ENCODE measurements around the gene TMEM119.
"Not testable (repeated sequence)": the region's sequence is repeated elsewhere in the genome, so short reads cannot be mapped to it uniquely, and the experiment has no call there.

Gene TMEM119

DNA sequence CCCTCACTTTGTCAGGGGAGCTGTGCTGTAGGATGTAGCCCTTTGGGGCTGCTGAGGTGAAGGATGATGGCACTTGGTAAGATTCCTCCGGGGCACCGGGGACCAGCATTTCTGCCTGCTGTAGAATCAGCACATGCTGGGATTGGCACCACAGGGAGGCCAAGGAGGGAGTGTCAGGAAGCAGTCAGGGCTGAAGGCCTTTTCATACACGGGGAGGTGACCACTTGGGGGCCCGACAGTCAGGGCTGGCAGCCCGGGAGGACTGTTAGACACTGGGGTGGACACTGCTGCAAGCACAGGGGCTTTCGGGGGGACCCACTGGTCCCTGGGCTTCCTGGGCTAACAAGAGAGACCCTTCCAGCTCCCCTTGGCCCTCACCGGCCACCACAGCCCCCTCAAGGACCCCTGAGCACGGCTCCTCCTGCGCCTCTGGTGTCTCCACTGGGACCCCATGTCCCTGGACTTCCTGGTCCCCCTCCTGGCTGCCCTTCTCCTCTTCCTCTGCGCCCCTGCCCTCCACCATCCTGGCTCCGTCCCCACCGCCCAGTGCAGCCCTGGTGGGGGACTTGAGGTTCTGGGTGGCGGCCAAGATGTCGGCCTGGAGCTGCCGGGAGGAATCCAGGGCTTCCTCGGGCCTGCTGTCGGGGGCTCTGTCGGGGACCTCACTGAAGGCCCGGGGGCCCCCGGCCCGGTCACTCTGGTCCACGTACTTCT is 6.5 kb downstream of the TMEM119 start:
- no peak overlapping the region for H3K27ac Mint-ChIP-seq

DNA sequence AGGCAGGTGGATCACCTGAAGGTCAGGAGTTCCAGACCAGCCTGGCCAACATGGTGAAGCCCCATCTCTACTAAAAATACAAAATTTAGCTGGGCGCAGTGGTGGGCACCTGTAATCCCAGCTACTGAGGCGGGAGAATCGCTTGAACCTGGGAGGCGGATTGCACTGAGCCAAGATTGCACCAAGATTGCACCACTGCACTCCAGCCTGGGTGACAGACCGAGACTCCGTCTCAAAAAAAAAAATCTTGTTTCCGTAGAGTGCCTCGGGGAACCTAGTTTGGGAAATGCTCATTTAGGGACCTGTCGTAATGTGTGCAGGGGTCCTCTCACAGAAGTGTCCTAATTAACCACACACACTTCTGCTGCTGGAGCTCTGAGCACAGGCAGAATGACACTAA is 7.4 kb downstream of the TMEM119 start:
- H3K9me3 Mint-ChIP-seq; DNase-seq; H3K4me1 Mint-ChIP-seq (ENCODE audit: low read depth); H3K36me3 Mint-ChIP-seq (ENCODE audit: low read depth); H3K27ac Mint-ChIP-seq; H3K27me3 Mint-ChIP-seq; H3K4me3 Mint-ChIP-seq: not testable (repeated sequence)

More for the DNA sequence above, 6.5 kb downstream of the TMEM119 start:
- no peaks in the 10 kb centered on the region for H3K9me3 Mint-ChIP-seq
- no peaks in the 10 kb centered on the region for H3K4me1 Mint-ChIP-seq (ENCODE audit: low read depth)
- H3K4me3 Mint-ChIP-seq = no peak overlapping the region
- H3K36me3 Mint-ChIP-seq (ENCODE audit: low read depth) = no peaks in the 10 kb centered on the region
- no peaks in the 10 kb centered on the region for H3K27me3 Mint-ChIP-seq
- no peak for DNase-seq

DNA sequence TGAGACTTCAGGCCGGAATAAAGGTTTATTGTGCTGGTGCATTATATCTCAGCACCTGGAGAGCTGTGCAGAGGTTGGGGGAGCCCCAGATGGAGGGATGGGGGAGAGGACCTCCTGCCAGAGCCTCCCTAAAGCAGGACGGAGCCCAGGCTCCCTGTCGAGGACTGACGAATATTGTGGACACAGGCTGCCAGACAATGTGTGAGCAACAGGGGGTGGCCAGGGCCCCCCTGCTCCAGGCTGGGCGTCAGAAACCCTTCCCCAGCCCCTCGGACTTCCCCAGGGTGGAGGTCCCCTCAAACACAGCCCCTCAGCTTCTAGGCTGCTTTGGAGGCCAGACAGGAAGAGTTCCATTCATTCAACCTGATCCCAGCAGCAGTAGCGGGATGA is 8.0 kb downstream of the TMEM119 start:
- Mint-ChIP-seq H3K4me3 (no peak overlapping the region), H3K27me3 (no peaks in the 10 kb centered on the region), H3K4me1 (ENCODE audit: low read depth) (no peaks in the 10 kb centered on the region), H3K36me3 (ENCODE audit: low read depth) (no peaks in the 10 kb centered on the region), H3K9me3 (no peaks in the 10 kb centered on the region), H3K27ac (no peak overlapping the region)
- DNase-seq = no peak

DNA sequence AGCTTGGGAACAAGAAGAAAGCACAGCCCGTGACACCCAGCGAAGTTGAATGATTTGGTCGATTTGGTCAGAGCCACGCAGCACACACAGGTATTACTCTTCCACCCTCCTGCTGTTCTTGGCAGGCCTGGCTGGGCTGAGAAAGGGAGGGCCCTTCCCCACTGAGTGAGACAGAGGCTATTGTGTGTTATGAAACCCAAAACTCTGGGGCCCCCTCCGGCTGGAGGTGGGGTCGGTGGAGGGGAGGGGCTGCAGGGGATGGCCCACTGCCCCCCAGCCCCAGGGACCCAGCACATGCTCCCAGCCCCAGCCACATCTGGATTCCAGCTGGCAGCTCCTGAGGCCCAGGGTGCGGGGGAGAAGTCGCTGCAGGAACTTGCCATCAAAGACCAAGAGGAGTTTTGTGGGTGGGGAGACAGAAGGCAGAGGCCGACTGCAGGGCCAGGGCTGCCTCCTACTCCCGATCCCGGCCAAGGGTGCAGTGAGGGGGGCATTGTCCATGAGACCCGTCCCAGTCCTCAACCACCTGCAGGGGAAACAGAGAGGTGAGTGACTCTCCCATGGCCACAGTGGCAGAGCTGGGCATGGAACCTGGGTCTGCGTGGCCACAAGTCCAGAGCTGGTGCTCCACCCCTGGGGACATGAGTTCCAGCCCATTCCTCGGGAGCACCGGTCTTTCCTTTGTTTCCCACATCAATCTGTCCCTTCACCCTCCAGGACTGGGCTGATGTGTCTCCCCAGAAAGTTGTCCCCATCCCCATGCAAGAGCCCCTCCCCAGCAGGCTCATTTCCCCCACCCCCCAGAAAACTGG is 8.7 kb downstream of the TMEM119 start:
- no peak overlapping the region for H3K27ac Mint-ChIP-seq
- no peaks in the 10 kb centered on the region for H3K27me3 Mint-ChIP-seq
- no peak for DNase-seq
- no peaks in the 10 kb centered on the region for H3K9me3 Mint-ChIP-seq
- H3K4me3 Mint-ChIP-seq = no peak overlapping the region
- H3K36me3 Mint-ChIP-seq (ENCODE audit: low read depth) = no peaks in the 10 kb centered on the region
- H3K4me1 Mint-ChIP-seq (ENCODE audit: low read depth) = no peaks in the 10 kb centered on the region

DNA sequence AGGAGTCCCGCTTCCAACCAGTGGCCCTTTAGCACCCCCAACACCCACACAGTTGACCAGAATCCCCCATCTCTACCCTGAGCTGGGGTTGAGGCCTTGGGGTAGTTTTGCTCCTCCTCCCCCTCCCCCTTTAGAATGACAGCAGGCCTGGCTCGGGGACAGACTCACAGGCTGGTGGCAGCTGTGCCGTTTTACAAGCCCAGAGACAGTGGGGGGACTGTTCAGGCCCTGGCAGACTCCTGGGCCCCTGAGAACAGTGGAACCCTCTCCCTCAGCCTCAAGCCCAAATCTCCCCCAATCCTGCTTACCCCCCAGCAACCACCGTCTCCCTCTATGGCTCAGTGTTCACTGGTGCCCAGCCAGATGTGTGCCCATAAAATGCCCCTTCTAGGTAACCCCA is 10.1 kb downstream of the TMEM119 start:
- H3K27ac Mint-ChIP-seq = no peak overlapping the region
- no peaks in the 10 kb centered on the region for H3K4me1 Mint-ChIP-seq (ENCODE audit: low read depth)
- no peaks in the 10 kb centered on the region for H3K27me3 Mint-ChIP-seq
- no peaks in the 10 kb centered on the region for H3K36me3 Mint-ChIP-seq (ENCODE audit: low read depth)
- no peaks in the 10 kb centered on the region for H3K9me3 Mint-ChIP-seq
- H3K4me3 Mint-ChIP-seq = no peak overlapping the region
- no peak for DNase-seq

DNA sequence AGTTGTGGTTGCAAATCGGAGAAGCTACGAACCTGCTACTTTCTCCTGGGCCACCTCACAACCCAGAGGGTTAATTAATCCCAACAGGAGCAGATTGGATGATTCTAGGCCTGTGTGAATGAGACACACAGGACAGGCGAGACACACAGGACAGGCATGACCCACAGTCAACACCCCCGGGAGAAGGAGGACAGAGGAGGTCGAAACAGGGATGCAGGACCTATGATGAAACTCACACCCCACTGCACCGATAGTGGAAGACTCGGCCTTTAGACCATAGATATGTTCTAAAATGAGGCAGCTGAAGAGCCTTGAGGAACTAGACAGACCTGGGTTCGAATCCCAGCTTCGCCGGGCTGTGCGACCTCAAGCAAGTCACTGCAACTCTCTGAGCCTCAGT is 11.6 kb downstream of the TMEM119 start:
- H3K27me3 Mint-ChIP-seq = no peaks in the 10 kb centered on the region
- H3K9me3 Mint-ChIP-seq = no peaks in the 10 kb centered on the region
- no peaks in the 10 kb centered on the region for H3K36me3 Mint-ChIP-seq (ENCODE audit: low read depth)
- no peak overlapping the region for H3K27ac Mint-ChIP-seq
- no peak overlapping the region for H3K4me3 Mint-ChIP-seq
- no peaks in the 10 kb centered on the region for H3K4me1 Mint-ChIP-seq (ENCODE audit: low read depth)
- DNase-seq = no peak

DNA sequence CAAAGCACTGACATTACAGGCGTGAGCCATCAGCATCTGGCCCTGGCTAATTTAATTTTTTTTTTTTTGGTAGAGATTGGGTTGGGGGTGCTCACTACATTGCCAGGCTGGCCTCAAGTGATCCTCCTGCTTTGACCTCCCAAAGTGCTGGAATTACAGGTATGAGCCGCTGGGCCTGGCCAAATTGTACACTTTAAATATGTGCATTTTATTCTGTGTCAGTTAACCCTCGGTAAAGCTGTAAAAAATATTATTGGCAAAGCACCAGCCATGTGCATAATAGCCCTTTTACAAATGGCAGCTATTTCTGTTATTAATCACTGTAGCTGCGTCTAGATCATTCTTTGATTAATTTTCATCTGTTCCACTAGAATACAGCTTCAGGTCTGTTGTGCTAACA is 12.0 kb downstream of the TMEM119 start:
- Mint-ChIP-seq H3K9me3 (no peaks in the 10 kb centered on the region), H3K27ac (no peak overlapping the region), H3K36me3 (ENCODE audit: low read depth) (no peaks in the 10 kb centered on the region), H3K4me3 (no peak overlapping the region), H3K4me1 (ENCODE audit: low read depth) (no peaks in the 10 kb centered on the region), H3K27me3 (no peaks in the 10 kb centered on the region)
- no peak for DNase-seq

DNA sequence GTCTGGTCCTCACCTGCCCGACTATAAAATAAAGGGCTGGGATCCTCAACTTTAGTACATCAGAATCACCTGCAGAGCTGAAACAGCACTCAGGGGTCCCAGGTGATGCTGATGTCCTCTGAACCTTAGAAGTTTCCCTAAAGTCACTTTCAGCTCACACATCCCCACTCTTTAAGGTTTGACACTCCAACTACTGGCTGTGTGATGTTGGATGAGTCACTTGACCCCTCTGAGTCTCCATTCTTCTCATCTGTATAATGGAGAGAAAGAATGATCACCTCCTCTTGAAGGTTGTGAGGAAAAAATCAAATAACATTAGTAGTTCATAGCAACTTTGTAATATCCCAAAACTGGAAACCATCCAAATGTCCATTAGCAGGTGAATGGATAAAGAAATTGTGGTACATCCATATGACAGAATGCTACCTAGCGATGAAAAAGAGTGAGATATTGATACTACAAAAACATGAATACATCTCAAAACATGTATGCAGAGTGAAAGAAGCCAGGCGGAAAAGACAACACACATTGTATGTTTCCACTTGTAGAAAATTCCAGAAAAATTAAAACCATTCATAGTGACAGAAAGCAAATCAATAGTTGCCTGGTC is 13.3 kb downstream of the TMEM119 start:
- no peaks in the 10 kb centered on the region for H3K4me1 Mint-ChIP-seq (ENCODE audit: low read depth)
- H3K9me3 Mint-ChIP-seq = no peaks in the 10 kb centered on the region
- no peak for DNase-seq
- H3K27me3 Mint-ChIP-seq = no peaks in the 10 kb centered on the region
- H3K27ac Mint-ChIP-seq = no peak overlapping the region
- H3K4me3 Mint-ChIP-seq = no peak overlapping the region
- H3K36me3 Mint-ChIP-seq (ENCODE audit: low read depth) = no peaks in the 10 kb centered on the region

DNA sequence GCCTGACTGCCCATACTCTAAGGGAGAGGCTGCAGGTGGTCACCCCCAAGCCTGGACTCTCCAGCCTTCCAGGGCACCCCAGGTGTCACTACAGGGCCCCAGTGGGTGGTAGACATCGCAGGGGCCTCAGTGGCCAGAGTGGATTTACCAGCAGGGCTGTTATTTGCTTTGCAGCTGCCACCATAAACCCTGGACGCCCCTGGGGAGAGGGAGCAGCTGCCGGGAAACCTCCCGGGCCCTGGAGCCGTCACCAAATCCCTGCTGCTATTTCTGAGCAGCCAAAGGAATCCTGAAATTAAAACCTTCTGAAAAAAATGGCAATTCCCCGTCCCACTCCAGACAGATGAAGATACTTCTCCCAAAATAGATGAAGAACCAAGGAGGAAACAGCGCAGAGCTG is 13.9 kb downstream of the TMEM119 start:
- Mint-ChIP-seq H3K27me3 (no peaks in the 10 kb centered on the region), H3K27ac (no peak overlapping the region), H3K36me3 (ENCODE audit: low read depth) (no peaks in the 10 kb centered on the region), H3K4me3 (no peak overlapping the region), H3K4me1 (ENCODE audit: low read depth) (no peaks in the 10 kb centered on the region), H3K9me3 (peaks cover 2% of the 10 kb centered on the region)
- DNase-seq = no peak

DNA sequence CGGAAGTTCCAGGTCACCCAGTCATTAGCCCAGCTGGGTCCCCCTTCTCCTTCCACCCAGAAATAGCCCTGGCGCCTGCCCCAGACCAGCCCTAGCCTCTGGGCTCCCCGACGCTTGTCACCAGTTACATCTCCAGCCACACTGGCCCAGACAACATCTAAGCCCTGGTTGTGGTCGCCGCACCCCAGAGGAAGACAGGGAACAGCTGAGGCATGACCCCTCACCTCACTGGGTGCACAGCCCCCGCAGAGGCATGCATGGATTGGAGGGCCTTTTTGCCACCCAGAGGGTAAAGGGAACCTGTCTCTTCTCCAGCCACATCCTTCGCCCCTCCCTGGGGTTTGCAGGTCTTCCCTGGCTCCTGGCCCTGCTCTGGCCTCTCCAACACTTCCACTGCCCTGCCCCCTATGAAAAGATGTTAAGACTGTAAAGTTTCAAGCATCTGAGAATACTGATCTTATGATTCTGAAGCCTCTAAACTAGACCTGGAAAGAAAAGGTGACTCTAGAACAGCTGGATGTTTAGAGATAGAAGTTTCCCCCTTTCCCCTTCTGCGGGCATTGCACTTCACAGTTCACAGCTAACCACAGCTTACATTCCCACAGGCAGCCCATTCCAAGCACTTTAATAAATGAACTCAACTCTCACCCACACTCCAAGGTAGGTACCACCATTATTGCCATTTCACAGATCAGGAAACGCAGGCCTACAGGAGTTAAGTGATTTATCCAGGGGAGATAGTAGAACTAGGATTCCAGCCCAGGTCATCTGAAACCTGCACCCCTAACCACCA is 14.7 kb downstream of the TMEM119 start:
- Mint-ChIP-seq H3K9me3 (peaks cover 7% of the 10 kb centered on the region), H3K36me3 (ENCODE audit: low read depth) (no peaks in the 10 kb centered on the region), H3K27ac (no peak overlapping the region), H3K4me3 (no peak overlapping the region), H3K4me1 (ENCODE audit: low read depth) (no peaks in the 10 kb centered on the region), H3K27me3 (no peaks in the 10 kb centered on the region)
- DNase-seq = no peak

DNA sequence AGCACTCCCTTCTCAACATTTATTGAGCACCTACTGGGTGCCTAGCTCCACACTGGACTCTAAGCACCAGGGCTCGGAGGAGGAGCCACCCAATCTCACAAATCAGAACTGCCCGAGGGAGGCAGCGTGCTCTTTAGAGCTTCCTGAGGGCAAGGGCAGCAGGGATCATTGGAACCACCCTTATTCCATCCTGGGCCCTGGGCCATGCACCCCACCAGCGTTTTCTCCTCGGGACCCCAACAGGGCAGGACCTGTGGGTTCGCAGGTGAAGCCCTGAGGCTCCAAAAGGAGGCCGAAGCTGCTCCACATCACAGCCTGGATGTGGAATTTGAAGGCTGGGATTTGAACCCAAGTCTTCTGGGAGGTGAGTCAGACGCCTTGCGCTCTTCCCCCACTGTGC is 15.4 kb downstream of the TMEM119 start:
- no peaks in the 10 kb centered on the region for H3K36me3 Mint-ChIP-seq (ENCODE audit: low read depth)
- no peaks in the 10 kb centered on the region for H3K27me3 Mint-ChIP-seq
- H3K27ac Mint-ChIP-seq = no peak overlapping the region
- H3K9me3 Mint-ChIP-seq = peaks cover 7% of the 10 kb centered on the region
- no peaks in the 10 kb centered on the region for H3K4me1 Mint-ChIP-seq (ENCODE audit: low read depth)
- DNase-seq = no peak
- no peak overlapping the region for H3K4me3 Mint-ChIP-seq

DNA sequence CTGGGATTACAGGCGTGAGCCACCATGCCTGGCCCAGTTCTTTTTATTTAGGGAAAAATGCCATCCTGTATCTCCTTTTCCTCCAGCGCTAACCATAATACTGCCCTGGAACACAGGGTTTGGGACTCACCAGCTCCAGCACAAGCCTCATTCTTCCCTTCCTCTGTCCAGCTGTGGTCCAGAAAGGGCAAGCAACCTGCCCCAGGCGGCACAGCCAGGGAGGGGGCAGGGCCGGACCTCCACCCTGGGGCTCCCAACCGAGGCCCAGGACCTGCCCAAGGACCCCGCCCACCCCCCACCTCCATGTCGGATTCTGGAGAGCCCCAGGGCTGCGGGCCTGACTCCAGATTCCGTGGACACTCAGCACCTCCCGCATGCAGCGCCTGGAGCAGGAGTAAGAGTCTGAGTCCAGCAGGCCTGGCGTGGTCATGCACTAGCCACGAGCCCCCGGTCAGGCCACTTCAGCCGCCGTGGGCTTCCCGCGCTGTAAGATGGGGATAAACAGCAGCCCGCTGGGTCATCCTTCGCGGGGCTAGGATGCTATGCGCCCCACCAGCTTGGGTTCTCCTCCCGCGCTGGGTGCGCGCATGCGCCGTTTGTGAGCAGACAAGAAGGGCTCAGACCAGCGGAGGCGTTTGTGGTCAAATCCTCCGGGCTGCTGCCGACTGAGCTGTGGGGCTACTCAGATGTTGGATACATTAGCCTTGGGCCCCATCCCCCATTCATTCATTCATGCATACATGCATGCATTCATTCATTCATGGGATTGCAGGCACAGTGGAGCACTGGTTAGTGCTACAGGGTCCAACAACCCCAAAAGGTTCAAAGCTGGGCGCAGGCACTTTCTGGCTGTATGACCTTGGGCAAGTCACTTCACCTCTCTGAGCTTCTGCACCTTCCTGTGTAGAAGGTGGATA is 16.3 kb downstream of the TMEM119 start:
- Mint-ChIP-seq H3K27ac (no peak overlapping the region), H3K36me3 (ENCODE audit: low read depth) (no peaks in the 10 kb centered on the region), H3K27me3 (no peaks in the 10 kb centered on the region), H3K9me3 (peaks cover 7% of the 10 kb centered on the region), H3K4me1 (ENCODE audit: low read depth) (no peaks in the 10 kb centered on the region), H3K4me3 (no peak overlapping the region)
- no peak for DNase-seq

DNA sequence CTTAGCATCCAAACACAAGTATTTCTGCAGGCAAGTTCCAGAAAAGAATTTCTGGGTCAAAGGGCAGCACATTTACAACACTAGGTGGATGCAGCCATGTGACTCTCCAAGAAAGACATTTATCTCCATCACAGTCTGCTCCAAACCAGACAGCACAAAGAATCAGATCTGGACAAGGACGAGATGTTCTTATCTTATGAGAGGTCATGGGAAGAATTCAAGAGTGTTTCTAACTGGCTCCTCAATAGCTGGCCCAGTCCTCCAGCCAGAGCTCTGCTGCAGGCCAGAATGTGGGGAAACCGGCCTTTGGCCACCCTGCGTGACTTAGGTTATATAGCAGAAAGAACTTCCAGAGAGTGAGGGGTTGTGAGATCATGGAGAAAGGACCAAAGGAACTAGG is 17.4 kb downstream of the TMEM119 start:
- no peaks in the 10 kb centered on the region for H3K27me3 Mint-ChIP-seq
- peaks cover 7% of the 10 kb centered on the region for H3K9me3 Mint-ChIP-seq
- H3K27ac Mint-ChIP-seq = no peak overlapping the region
- no peak overlapping the region for H3K4me3 Mint-ChIP-seq
- H3K4me1 Mint-ChIP-seq (ENCODE audit: low read depth) = peaks cover 8% of the 10 kb centered on the region
- no peak for DNase-seq
- H3K36me3 Mint-ChIP-seq (ENCODE audit: low read depth) = no peaks in the 10 kb centered on the region

DNA sequence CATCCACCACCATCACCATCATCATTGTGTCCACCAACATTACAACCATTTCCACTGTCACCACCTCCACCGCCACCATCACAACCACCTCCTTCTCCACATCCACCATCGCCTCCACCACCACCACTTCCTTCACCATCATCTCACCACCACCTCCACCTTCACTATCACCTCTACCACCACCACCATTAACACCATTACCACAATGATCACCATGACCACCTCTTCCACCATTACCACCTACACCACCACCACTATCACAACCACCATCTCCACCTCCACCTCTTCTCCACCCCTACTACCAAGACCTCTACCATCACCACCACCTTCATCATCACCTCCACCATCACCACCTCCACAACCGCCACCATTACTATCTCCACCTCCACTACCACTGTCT is 19.1 kb downstream of the TMEM119 start:
- no peaks in the 10 kb centered on the region for H3K27me3 Mint-ChIP-seq
- no peak for DNase-seq
- no peak overlapping the region for H3K27ac Mint-ChIP-seq
- no peaks in the 10 kb centered on the region for H3K36me3 Mint-ChIP-seq (ENCODE audit: low read depth)
- no peak overlapping the region for H3K4me3 Mint-ChIP-seq
- H3K4me1 Mint-ChIP-seq (ENCODE audit: low read depth) = peaks cover 21% of the 10 kb centered on the region
- H3K9me3 Mint-ChIP-seq = peaks cover 7% of the 10 kb centered on the region

Measured in activated T-cell treated with anti-CD3 and anti-CD28 coated beads, Interleukin-2, amount 50 U/mL, for 24 hours (primary cell).